GM12875 (cell line): Measurements from ENCODE around the gene NR0B2.

Experiments
- H3K4me3 ChIP-seq: one replicate; pipeline ENCODE4 v1.5.1; 2011; ENCODE audit warnings: low read depth, low read length, control low read depth
- TF ChIP-seq, protein P1 (sequence below): IDR thresholded peaks from 2 replicates; pipeline ENCODE4 v1.5.1; 2011; ENCODE audit warnings: low read depth, mild to moderate bottlenecking, control low read depth, inconsistent platforms, low read length, moderate library complexity, borderline replicate concordance; ENCODE audit not compliant: insufficient read depth

The NR0B2 gene

DNA sequence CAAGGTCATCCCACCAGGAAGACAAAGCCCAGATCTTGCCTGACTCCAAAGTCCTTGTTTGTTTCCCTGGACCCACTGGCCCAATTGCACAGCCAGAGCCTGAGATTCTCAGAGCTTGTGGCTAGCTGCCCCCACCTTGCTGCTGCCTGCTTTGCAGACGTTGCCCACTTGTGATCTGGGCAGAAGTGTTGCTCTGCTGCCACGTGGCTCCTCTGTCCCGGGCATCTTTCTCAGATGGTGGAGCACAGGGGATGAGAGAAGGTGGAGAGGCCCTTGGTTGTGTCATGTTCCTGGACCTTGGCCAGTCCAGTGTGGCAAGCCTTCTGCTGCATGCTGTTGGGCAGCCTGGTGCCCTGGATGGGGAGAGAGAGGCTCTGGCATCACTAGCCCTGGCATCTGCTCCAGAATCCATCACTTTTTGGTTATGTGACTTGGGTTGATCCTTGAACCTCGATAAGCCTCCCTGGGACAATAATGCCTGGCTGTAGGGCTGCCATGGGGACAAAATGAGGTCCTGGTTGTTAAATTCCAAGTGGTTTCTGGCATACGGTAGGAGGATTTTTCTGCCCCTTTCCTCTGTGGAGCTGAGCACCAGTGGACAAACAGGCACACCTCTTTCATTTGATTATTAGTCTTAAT, 1.5 kb upstream of the NR0B2 start:
- TF ChIP-seq, protein P1, sequence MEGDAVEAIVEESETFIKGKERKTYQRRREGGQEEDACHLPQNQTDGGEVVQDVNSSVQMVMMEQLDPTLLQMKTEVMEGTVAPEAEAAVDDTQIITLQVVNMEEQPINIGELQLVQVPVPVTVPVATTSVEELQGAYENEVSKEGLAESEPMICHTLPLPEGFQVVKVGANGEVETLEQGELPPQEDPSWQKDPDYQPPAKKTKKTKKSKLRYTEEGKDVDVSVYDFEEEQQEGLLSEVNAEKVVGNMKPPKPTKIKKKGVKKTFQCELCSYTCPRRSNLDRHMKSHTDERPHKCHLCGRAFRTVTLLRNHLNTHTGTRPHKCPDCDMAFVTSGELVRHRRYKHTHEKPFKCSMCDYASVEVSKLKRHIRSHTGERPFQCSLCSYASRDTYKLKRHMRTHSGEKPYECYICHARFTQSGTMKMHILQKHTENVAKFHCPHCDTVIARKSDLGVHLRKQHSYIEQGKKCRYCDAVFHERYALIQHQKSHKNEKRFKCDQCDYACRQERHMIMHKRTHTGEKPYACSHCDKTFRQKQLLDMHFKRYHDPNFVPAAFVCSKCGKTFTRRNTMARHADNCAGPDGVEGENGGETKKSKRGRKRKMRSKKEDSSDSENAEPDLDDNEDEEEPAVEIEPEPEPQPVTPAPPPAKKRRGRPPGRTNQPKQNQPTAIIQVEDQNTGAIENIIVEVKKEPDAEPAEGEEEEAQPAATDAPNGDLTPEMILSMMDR = no peak
- no peak overlapping the region for H3K4me3 ChIP-seq

DNA sequence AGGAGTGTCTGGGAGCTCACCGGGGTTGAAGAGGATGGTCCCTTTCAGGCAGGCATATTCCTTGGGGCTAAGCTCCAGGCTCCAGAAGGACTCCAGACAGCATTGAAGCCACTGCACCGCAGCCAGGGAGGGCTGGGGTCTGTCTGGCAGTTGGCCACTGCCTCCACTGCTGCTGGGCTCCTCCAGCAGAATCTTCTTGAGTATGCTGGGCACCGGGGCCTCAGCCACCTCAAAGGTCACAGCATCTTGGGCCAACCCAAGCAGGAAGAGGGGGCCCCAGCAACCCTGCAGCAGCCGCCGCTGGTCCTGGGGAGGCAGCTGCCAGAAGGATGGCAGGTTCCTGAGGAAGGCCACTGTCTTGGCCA, 404 bp downstream of the NR0B2 start:
- no peak overlapping the region for H3K4me3 ChIP-seq
- TF ChIP-seq, protein P1 = no peak

DNA sequence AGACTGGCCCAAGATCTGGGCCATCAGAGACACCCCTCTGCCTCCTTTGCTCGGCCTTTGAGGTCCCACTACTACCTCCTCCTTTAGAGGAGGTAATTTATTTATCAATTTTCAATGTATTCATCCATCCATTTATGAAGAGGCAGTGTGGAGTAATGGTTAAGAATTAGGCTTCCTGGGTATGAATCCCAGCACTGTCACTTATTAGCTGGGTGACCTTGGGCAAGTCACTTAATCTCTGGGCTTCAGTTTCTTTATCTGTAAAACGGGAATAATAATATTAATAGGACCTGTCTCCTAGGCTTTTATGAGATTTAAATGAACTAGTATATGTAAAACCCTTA, 1.7 kb downstream of the NR0B2 start:
- TF ChIP-seq, protein P1 = no peak
- no peak overlapping the region for H3K4me3 ChIP-seq

GRCh38 chr1:26911399-26912146, 2.2 kb downstream of the NR0B2 start:
- H3K4me3 ChIP-seq = no peak overlapping the region
- TF ChIP-seq, protein P1 = no peak

- TF ChIP-seq, protein P1 = no peak
- H3K4me3 ChIP-seq = no peak overlapping the region
These were observed 3.2 kb downstream of the NR0B2 start for GRCh38 chr1:26910343-26911160.

DNA sequence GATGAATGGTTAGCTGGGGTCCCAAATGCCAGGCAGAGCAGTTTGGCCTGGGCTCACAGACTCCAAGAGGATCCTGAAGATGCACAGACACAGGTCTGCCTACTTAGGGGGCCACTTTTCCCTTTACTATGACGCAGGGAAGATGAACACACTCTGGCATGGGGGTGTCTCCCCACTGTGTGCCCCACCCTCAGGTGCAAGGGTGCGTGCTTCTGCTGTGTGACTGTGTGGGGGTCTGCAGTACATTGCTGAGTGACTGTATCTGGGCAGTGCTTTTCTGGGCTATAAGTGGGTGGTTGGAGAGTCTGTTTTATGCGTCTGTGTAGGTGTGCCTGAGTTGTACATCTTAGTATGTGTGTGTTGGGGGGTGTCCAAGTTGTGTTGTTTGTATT, 3.8 kb downstream of the NR0B2 start:
- no peak overlapping the region for H3K4me3 ChIP-seq
- TF ChIP-seq, protein P1 = no peak
